RWPE1 (cell line): ENCODE measurements around the gene JAKMIP3.

Source experiments
- CTCF ChIA-PET: fragments of 350-600 bp; sonication (Branson Sonifier 250); formaldehyde crosslinking; extraction: SDS; loops from one replicate; lab custom pipeline; 2021; lab: Yijun Ruan, JAX
- POLR2A ChIA-PET: fragments of 400-600 bp; formaldehyde crosslinking; extraction: SDS; loops from one replicate; lab custom pipeline; 2020; ENCODE audit warnings: antibody characterized with exemption; ENCODE audit not compliant: low non-redundant PET; lab: Yijun Ruan, JAX
- DNase-seq: peaks from one replicate; pipeline ENCODE4 v3.0.0; 2012; ENCODE audit warnings: low spot score
- H3K27ac ChIP-seq: fragments of 450-650 bp; 2 replicates; pipeline ENCODE4 v1.5.1; 2017
- TF ChIP-seq, protein P1 (sequence below): fragments of 450-650 bp; conservative IDR thresholded peaks from 2 replicates; pipeline ENCODE4 v1.5.1; 2017; ENCODE audit warnings: low read depth, mild to moderate bottlenecking

The JAKMIP3 gene

GRCh38 chr10:132040046-132040445, 25.7 kb upstream of the JAKMIP3 start:
- ChIA-PET POLR2A (no interaction called here), CTCF (interaction anchor here (0.6 to 1.3 kb wide), 3 partner anchors 17 to 58 kb away, joined by 3 read pairs; no protein-coding TSS in a partner anchor)

GRCh38 chr10:132041340-132041739, 24.4 kb upstream of the JAKMIP3 start:
- TF ChIP-seq, protein P1, sequence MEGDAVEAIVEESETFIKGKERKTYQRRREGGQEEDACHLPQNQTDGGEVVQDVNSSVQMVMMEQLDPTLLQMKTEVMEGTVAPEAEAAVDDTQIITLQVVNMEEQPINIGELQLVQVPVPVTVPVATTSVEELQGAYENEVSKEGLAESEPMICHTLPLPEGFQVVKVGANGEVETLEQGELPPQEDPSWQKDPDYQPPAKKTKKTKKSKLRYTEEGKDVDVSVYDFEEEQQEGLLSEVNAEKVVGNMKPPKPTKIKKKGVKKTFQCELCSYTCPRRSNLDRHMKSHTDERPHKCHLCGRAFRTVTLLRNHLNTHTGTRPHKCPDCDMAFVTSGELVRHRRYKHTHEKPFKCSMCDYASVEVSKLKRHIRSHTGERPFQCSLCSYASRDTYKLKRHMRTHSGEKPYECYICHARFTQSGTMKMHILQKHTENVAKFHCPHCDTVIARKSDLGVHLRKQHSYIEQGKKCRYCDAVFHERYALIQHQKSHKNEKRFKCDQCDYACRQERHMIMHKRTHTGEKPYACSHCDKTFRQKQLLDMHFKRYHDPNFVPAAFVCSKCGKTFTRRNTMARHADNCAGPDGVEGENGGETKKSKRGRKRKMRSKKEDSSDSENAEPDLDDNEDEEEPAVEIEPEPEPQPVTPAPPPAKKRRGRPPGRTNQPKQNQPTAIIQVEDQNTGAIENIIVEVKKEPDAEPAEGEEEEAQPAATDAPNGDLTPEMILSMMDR: no peak
- no peak overlapping the region for H3K27ac ChIP-seq
- no peak for DNase-seq
- CTCF ChIA-PET: interaction anchor here (2.1 kb wide), 1 partner anchor 19 kb away, joined by 6 read pairs; no protein-coding TSS in a partner anchor
- POLR2A ChIA-PET: no interaction called here

More at GRCh38 chr10:132040046-132040445, 25.7 kb upstream of the JAKMIP3 start:
- DNase-seq: no peak
- TF ChIP-seq, protein P1: no peak
- no peak overlapping the region for H3K27ac ChIP-seq

GRCh38 chr10:132043861-132044695, 21.7 kb upstream of the JAKMIP3 start:
- DNase-seq: no peak
- POLR2A ChIA-PET: no interaction called here
- TF ChIP-seq, protein P1: no peak
- H3K27ac ChIP-seq: no peak overlapping the region
- CTCF ChIA-PET: no interaction called here

GRCh38 chr10:132044803-132045202, 20.9 kb upstream of the JAKMIP3 start:
- CTCF ChIA-PET: interaction anchor here (1.8 kb wide), 1 partner anchor 98 kb away, joined by 5 read pairs; no protein-coding TSS in a partner anchor

DNA sequence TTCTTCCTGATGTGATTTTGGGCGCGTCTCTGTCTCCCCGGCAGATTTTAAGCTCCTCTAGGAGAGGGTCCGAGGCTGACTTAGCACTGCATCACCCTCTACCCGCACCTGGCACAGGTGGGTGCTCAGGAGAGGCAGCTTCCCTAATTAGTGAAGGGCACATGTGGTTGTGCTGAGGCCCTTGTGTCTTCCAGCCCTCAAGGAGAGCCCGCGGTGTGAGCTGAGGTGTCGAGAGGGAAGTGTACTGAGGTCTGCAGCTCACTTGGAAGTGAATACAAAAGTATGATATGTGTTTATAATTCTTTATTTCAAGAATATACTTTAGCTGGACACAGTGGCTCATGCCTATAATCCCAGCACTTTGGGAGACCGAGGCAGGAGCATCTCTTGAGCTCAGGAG, 20.4 kb upstream of the JAKMIP3 start:
- ChIA-PET POLR2A (no interaction called here), CTCF (interaction anchor here (1.8 kb wide), 1 partner anchor 97 kb away, joined by 5 read pairs; no protein-coding TSS in a partner anchor)
- DNase-seq: no peak
- TF ChIP-seq, protein P1: no peak
- no peak overlapping the region for H3K27ac ChIP-seq

More at GRCh38 chr10:132044803-132045202, 20.9 kb upstream of the JAKMIP3 start:
- POLR2A ChIA-PET: no interaction called here
- DNase-seq: no peak
- no peak overlapping the region for H3K27ac ChIP-seq
- TF ChIP-seq, protein P1: no peak

DNA sequence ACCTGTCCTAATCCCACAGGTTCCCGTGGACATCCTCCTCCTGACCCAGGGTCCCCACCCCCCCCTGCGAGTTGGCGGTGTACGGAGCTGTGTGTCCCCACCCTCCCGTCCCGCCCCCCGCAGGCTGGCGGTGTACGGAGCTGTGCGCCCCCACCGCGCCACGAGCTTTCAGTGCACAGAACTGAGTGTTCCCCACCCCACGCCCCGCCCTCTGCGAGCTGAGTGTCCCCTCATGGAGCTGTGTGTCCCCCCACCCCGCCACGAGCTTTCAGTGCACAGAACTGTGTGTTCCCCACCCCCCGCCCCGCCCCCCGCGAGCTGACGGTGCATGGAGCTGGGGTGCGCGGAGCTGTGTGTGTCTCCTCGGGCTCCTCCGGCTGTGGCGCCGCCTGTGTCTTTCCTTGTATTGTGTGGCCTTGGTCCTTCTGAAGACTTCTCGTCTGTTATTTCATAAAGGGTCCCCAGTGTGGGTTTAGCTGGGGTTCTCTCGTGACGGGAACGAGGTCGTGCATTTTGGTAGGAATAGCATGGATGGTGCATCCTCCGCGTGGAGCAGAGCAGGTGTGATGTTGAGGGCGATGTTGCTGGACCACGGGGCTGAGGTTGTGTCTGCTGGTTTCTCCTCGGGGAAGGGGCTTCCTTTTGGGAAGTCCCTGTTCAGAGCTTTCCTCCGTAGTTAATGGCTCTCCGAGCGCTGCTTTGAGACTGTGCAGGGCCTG, 18.0 kb upstream of the JAKMIP3 start:
- CTCF ChIA-PET: no interaction called here
- TF ChIP-seq, protein P1: no peak

More for the DNA sequence above, 18.0 kb upstream of the JAKMIP3 start:
- DNase-seq: no peak
- POLR2A ChIA-PET: no interaction called here
- H3K27ac ChIP-seq: no peak overlapping the region
